Activated CD8-positive, alpha-beta memory T cell treated with anti-CD3 and anti-CD28 coated beads, Interleukin-2, amount 50 U/mL, for 1 hour (primary cell): Measurements from ENCODE around the gene KLHDC3.

Experiments used
- DNase-seq: peaks from one replicate; pipeline ENCODE4 v3.0.0-alpha.2; 2020; ENCODE audit errors: extremely low read depth

Gene KLHDC3

GRCh38 chr6:43055966-43056365, 41.9 kb downstream of the KLHDC3 start:
- no peak for DNase-seq

DNA sequence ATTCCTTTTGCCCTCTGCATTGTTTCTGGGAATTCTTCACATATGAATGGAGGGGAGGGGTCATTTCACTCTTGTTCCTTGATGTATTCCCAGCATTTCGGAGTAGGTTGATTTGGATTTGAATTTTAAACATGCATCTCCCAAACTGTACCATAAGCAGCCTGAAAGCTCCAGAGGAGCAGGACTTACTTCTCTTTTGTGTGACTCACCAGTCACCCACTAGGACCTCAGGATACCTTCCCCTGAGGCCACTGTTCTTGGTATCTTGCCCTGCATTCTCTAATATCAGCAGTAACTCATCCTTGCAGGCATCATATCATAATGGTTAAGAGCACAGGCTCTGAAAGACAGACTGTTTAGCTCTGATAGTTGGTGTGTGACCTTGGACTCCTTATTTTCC, 44.5 kb downstream of the KLHDC3 start:
- DNase-seq, result no peak

DNA sequence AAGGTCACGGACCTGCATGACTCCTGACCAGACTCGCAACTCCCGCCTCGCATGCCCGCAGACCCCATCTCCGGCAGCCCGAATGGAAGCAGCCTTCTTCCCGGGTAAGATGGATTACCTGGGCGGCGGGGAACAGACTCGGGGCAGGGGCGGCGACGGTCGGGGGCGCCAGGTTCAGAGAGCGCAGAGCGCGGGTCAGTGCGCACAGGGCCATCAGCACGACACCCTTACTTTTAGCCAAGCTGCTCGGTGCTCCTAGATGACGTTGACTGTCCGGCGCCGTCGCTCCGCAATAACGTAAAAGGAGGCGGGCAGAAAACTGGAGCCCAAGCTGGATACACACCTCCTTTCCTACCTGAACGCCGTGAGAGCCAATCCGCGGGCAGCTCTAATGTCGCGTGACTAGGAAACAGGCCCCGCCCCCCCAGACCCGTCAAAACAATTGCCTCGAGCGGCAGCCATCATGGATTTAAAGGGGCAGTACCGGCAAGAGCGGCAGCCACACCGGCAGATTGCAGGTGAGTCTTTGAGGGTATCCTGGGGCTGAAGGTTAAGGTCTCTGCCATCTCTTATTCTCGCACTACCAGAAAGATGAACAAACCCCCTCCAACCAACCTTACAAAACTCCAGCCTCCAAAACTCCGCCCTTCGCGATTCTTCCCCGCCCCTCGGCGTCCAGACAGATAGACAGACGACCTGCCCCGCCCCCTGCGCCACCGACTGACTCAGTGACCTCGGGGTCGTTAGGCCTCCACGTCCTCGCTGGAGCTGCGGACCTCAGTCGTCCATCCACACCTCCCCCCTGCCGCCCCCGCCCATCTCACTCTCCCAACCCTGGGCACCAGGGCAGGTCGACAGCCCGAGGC, 45.4 kb downstream of the KLHDC3 start, which contains the start of the genes KLC4 and MRPL2:
KLC4 (plus strand) TSS at position 464 of the 866 bp plus-strand sequence. CDS start 1,705 bp downstream, outside the sequence.
MRPL2 (minus strand) TSS at position 267 of the 866 bp plus-strand sequence; CDS start at position 214, 53 bp downstream.
- DNase-seq, result peak; percentile 95

GRCh38 chr6:43060034-43060754, 46.1 kb downstream of the KLHDC3 start:
- no peak for DNase-seq

DNA sequence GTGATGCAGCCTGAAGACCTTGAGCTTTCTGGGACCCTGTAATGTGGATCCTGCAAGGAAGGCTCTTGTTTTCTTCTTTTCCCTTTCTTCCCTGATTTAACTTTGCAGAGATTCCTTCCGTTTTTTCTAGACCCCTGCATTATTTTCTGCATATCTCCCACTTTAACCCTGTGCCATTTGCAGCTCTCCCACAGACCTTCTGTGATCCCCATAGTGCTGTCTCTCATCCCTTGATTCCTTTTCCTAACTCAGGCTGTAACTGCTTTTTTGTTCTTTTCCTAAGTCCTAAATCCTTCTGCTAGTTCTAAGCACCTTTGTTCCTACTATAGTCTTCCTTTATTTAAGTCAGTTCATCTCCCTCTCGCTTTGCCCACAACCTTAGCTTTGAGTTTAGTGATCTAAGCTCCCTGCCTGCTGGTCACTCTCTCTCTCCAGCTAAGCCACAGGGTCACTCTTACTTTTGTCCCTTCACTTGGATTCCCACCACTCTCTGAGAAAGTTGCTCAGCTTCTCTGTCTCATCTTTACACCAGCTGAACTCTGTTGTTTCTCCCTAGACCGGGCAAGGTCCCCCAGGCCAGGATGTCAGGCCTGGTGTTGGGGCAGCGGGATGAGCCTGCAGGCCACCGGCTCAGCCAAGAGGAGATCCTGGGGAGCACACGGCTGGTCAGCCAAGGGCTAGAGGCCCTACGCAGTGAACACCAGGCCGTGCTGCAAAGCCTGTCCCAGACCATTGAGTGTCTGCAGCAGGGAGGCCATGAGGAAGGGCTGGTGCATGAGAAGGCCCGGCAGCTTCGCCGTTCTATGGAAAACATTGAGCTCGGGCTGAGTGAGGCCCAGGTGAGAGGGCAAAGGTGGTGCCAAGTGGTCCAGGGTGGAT, 46.9 kb downstream of the KLHDC3 start:
- DNase-seq, result no peak

GRCh38 chr6:43061861-43062260, 47.8 kb downstream of the KLHDC3 start:
- DNase-seq, result no peak

GRCh38 chr6:43062818-43063217, 48.8 kb downstream of the KLHDC3 start:
- no peak for DNase-seq

GRCh38 chr6:43070028-43070632, 56.1 kb downstream of the KLHDC3 start:
- no peak for DNase-seq
